GM18870 (cell line): ENCODE measurements around the gene ADCYAP1R1.

Experiments
- ATAC-seq: cut with Tn5 transposase; IDR thresholded peaks from one replicate; pipeline ENCODE4 v1.9.1; 2021; ENCODE audit warnings: moderate library complexity; ENCODE audit not compliant: unreplicated experiment

ADCYAP1R1 gene

GRCh38 chr7:31082447-31082846, 30.3 kb downstream of the ADCYAP1R1 start:
- ATAC-seq, result no peak

GRCh38 chr7:31083210-31083786, 31.2 kb downstream of the ADCYAP1R1 start:
- no peak for ATAC-seq

GRCh38 chr7:31084226-31084625, 32.1 kb downstream of the ADCYAP1R1 start:
- ATAC-seq, result no peak

- no peak for ATAC-seq
Observed at GRCh38 chr7:31087351-31087750, 35.2 kb downstream of the ADCYAP1R1 start.

- ATAC-seq, result no peak
Observed at GRCh38 chr7:31091924-31092434, 39.9 kb downstream of the ADCYAP1R1 start.

- ATAC-seq, result no peak
Observed at GRCh38 chr7:31092606-31093005, 40.5 kb downstream of the ADCYAP1R1 start.

- no peak for ATAC-seq
Observed at GRCh38 chr7:31093282-31093681, 41.2 kb downstream of the ADCYAP1R1 start.

- ATAC-seq, result no peak
Observed at GRCh38 chr7:31094271-31094670, 42.2 kb downstream of the ADCYAP1R1 start.

GRCh38 chr7:31095286-31096197, 43.4 kb downstream of the ADCYAP1R1 start:
- ATAC-seq, result no peak

- no peak for ATAC-seq
Observed at GRCh38 chr7:31096198-31096876, 44.2 kb downstream of the ADCYAP1R1 start.

GRCh38 chr7:31096877-31097258, 44.8 kb downstream of the ADCYAP1R1 start:
- ATAC-seq, result no peak

GRCh38 chr7:31098642-31099360, 46.7 kb downstream of the ADCYAP1R1 start:
- ATAC-seq, result no peak

GRCh38 chr7:31099451-31100444, 47.6 kb downstream of the ADCYAP1R1 start:
- ATAC-seq, result no peak

GRCh38 chr7:31100445-31100844, 48.3 kb downstream of the ADCYAP1R1 start:
- no peak for ATAC-seq

- ATAC-seq, result no peak
Observed at GRCh38 chr7:31100871-31101270, 48.8 kb downstream of the ADCYAP1R1 start.

GRCh38 chr7:31101544-31101943, 49.4 kb downstream of the ADCYAP1R1 start:
- ATAC-seq, result no peak

- no peak for ATAC-seq
Observed at GRCh38 chr7:31102151-31102972, 50.3 kb downstream of the ADCYAP1R1 start.

GRCh38 chr7:31102973-31103850, 51.1 kb downstream of the ADCYAP1R1 start:
- ATAC-seq, result no peak
